A673 (cell line): ENCODE results near the gene ROR1.

Experiments
- EZH2 ChIP-seq: fragments of 200-600 bp; sonication (generic); IDR thresholded peaks from 2 replicates; pipeline ENCODE4 v1.6.1; 2017; ENCODE audit warnings: borderline replicate concordance, low read depth, mild to moderate bottlenecking, mixed read lengths, antibody characterized with exemption, low read length; ENCODE audit not compliant: poor library complexity, severe bottlenecking
- TF ChIP-seq, protein P1 (sequence below): fragments of 300-800, 200-600 bp; sonication (generic); conservative IDR thresholded peaks from 2 replicates; pipeline ENCODE4 v1.5.1; 2017; ENCODE audit warnings: low read depth, mild to moderate bottlenecking, antibody characterized with exemption, low read length, moderate library complexity, mixed read lengths

DNA sequence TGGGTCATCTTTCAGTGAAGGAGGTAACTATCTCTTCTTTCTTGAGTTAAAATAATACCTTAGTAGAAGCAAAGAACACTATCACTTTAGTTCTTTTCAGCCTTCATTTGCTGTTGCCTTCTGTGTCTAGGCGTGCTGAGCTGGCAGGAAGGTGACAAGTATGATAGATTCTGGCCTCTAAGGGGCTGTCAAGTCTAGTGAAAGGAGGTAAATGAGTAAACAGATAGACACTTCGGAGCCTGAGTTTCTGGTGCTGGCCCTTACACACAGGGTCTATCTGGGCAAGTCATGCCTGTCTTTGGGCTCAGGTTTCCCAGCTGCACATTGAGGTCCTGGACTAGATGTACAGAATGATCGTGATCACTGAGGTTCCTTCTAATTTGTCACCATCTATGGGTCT lies 89.3 kb downstream of the ROR1 start:
- TF ChIP-seq, protein P1, sequence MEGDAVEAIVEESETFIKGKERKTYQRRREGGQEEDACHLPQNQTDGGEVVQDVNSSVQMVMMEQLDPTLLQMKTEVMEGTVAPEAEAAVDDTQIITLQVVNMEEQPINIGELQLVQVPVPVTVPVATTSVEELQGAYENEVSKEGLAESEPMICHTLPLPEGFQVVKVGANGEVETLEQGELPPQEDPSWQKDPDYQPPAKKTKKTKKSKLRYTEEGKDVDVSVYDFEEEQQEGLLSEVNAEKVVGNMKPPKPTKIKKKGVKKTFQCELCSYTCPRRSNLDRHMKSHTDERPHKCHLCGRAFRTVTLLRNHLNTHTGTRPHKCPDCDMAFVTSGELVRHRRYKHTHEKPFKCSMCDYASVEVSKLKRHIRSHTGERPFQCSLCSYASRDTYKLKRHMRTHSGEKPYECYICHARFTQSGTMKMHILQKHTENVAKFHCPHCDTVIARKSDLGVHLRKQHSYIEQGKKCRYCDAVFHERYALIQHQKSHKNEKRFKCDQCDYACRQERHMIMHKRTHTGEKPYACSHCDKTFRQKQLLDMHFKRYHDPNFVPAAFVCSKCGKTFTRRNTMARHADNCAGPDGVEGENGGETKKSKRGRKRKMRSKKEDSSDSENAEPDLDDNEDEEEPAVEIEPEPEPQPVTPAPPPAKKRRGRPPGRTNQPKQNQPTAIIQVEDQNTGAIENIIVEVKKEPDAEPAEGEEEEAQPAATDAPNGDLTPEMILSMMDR: no peak
- no peak for TF ChIP-seq EZH2
